ENCODE data around the gene ELOB.

GRCh38 chr16:2745961-2746360, 31.1 kb downstream of the ELOB start:
- TF ChIP-seq CTCF (conservative IDR thresholded peaks at IDR 0.05; ENCODE audit: low read depth, low read length) (no peak), EZH2 (IDR thresholded peaks at IDR 0.05; ENCODE audit: low read length, unreplicated experiment) (no peak)
